Transverse colon (tissue), 4 donors: Measurements from ENCODE around the gene FGD5. TPM values are rescaled to one million over a fixed set of nuclear protein-coding genes. Genes with fewer than 3 reads are reported as not detected.

Source experiments
- DNase-seq: peaks from one replicate; pipeline ENCODE4 v3.0.0-alpha.2; 2019
- H3K27ac ChIP-seq, 4 donors: fragments of 200-600 bp; sonication (generic); 2 replicates each; pipeline ENCODE4 v1.5.1; 2016 to 2018; ENCODE audit warnings: inconsistent platforms in 4 of 4
- H3K27me3 ChIP-seq: fragments of 200-600 bp; sonication (generic); 2 replicates; pipeline ENCODE4 v1.5.1; 2017; ENCODE audit warnings: inconsistent platforms
- H3K36me3 ChIP-seq, 4 donors: fragments of 200-600 bp; sonication (generic); 2 replicates each; pipeline ENCODE4 v1.5.1; 2017 to 2019; ENCODE audit warnings: inconsistent platforms in 4 of 4
- H3K4me1 ChIP-seq, 4 donors: fragments of 200-600 bp; sonication (generic); 2 replicates each; pipeline ENCODE4 v1.5.1; 2017 to 2020; ENCODE audit warnings: inconsistent platforms in 4 of 4
- H3K4me3 ChIP-seq, 4 donors: fragments of 200-600 bp; sonication (generic); 1 replicate in 1 of 4; 2 replicates in 3 of 4; pipeline versions ENCODE4 v1.5.1 to v1.6.1; 2017 to 2019; ENCODE audit warnings: inconsistent platforms in 4 of 4
- H3K9me3 ChIP-seq, 2 donors: fragments of 200-600 bp; sonication (generic); 2 replicates each; pipeline ENCODE4 v1.5.1; 2017 to 2019; ENCODE audit warnings: inconsistent platforms in 2 of 2
- EP300 ChIP-seq: sonication (generic); formaldehyde crosslinking; IDR thresholded peaks from one replicate; pipeline ENCODE4 v1.6.1; 2017; ENCODE audit warnings: antibody characterized with exemption, low read depth
- POLR2A ChIP-seq: fragments of 450-650 bp; IDR thresholded peaks from one replicate; pipeline ENCODE4 v1.6.1; 2016; ENCODE audit warnings: antibody characterized with exemption, mild to moderate bottlenecking, moderate library complexity
- POLR2AphosphoS5 ChIP-seq, 3 donors: sonication (generic); formaldehyde crosslinking; IDR thresholded peaks; one replicate each; pipeline ENCODE4 v1.6.1; 2016; ENCODE audit warnings: antibody characterized with exemption in 3 of 3
- WGBS, 2 donors: methylation state at CpG; one replicate each; pipeline ENCODE4 v1.1.5; 2018; ENCODE audit warnings: low coverage in 1 of 2; 5-methylcytosine and 5-hydroxymethylcytosine counted together
- in situ Hi-C, 4 donors: fragments of 200-750 bp; cut with MboI; loops; one replicate each; pipeline versions ENCODE4 v1.15.0 to v1.15.1; 2017; ENCODE audit warnings: low sequenced_read_pairs in 3 of 4, low pct_ligation_motif_present in 1 of 4, low pct_unique_long_range_greater_than_20kb in 1 of 4
- intact Hi-C: fragments of 100-400 bp; cut with DNase I; formaldehyde crosslinking; loops from one replicate; pipeline ENCODE4 v1.15.1; 2023; ENCODE audit warnings: low total_unique reads
- total RNA-seq, 4 donors: library from RNA; depleted of rRNA; stranded (reverse); fragments of >200 nt; gene quantifications; one replicate each; pipeline ENCODE4 v1.1.0, GENCODE V29; 2016
- TF ChIP-seq, protein P1 (sequence below), 5 experiments: fragments of 200-600 bp in 3 of 5; fragments of 450-650 bp in 2 of 5; sonication (generic) in 3 of 5; IDR thresholded peaks; 1 replicate in 2 of 5; 2 replicates in 3 of 5; pipeline ENCODE4 v1.5.1; 2016 to 2017; ENCODE audit warnings: antibody characterized with exemption in 5 of 5, inconsistent platforms in 3 of 5, mild to moderate bottlenecking in 2 of 5, moderate library complexity in 1 of 5

Gene FGD5
- total RNA-seq, 4 donors from 2014 or later, result 5.6 to 15.9 (median 10.2) TPM

DNA sequence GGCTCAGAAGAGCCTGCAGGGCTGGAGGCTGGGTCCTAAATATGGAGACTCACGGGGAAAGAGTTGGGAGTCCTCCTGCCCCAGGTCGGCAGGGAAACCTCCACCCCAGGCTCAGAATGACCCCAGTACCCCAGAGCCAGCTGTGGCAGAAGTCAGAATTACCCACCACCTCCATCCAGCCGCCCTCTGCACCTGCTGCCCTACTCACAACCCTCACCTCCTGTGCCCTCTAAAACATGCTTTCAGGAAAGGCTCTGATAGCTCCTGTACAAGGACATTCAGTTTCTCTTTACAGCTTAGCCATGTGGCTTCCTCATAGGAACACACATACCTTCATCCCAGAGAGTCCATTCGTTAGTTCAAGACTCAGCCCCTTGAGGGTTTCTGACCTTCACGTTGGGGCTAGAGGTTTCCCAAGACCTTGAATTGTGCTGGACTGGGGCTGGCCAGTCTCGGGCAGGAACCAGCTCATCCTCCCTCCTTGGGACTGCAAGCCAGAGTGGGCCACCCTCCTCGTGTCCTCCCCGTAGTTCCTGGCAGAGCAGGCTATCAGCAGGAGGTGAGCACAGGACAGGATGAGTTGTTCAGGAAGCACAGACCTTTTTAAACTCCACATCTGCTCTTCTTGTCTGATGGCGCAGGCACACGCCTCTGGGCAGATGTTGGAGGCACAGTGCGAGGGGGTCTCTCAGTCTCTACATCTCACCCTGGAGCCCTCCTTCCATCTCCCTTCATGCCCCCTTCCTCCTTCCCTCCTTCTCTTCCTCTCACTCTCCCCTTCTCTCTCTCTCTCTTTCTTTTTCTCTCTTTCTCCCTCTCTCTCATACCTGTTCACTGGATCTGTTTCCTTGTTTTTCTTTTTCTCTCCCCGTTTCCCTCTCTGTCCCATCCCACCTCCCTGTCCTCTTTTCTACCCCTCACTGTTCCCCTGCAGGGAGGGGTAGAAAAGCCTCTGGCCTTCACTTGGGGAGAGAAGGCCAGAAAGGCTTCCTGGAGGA, 72.7 kb downstream of the FGD5 start:
- intact Hi-C loops, result no loop called here
- WGBS, 2 donors, result 78 to 93% methylated on average over 5 to 12 of the region's 12 CpGs
- H3K4me1 ChIP-seq, result no peaks in the 10 kb centered on the region
- TF ChIP-seq, protein P1, sequence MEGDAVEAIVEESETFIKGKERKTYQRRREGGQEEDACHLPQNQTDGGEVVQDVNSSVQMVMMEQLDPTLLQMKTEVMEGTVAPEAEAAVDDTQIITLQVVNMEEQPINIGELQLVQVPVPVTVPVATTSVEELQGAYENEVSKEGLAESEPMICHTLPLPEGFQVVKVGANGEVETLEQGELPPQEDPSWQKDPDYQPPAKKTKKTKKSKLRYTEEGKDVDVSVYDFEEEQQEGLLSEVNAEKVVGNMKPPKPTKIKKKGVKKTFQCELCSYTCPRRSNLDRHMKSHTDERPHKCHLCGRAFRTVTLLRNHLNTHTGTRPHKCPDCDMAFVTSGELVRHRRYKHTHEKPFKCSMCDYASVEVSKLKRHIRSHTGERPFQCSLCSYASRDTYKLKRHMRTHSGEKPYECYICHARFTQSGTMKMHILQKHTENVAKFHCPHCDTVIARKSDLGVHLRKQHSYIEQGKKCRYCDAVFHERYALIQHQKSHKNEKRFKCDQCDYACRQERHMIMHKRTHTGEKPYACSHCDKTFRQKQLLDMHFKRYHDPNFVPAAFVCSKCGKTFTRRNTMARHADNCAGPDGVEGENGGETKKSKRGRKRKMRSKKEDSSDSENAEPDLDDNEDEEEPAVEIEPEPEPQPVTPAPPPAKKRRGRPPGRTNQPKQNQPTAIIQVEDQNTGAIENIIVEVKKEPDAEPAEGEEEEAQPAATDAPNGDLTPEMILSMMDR (IDR thresholded peaks at IDR 0.05), result no peak
- TF ChIP-seq POLR2AphosphoS5 (IDR thresholded peaks at IDR 0.05), result no peak
- TF ChIP-seq EP300, result no peak
- TF ChIP-seq POLR2A, result no peak
- no peak overlapping the region for H3K27ac ChIP-seq
- H3K36me3 ChIP-seq, result no peaks in the 10 kb centered on the region
- no peak overlapping the region for H3K4me3 ChIP-seq
- no peaks in the 10 kb centered on the region for H3K27me3 ChIP-seq
- no peaks in the 10 kb centered on the region for H3K9me3 ChIP-seq
- in situ Hi-C loops, result no loop called here
- DNase-seq, result no peak

DNA sequence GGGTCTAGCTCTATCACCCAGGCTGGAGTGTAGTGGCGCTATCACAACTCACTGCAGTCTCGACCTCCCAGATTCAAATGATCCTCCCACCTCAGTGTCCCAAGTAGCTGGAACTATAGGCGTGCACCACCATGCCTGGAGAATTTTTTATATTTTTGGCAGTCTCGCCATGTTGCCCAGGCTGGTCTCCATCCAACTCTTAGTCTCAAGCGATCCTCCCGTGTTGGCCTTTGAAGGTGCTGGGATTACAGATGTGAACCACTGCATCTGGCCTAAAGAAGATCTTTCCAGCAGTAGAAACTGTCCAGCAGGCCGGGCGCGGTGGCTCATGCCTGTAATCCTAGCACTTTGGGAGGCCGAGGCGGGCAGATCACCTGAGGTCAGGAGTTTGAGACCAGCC, 73.5 kb downstream of the FGD5 start:
- Histone ChIP-seq H3K9me3 (no peaks in the 10 kb centered on the region), H3K4me3 (no peak overlapping the region), H3K27me3 (no peaks in the 10 kb centered on the region), H3K36me3 (no peaks in the 10 kb centered on the region), H3K4me1 (no peaks in the 10 kb centered on the region), H3K27ac (no peak overlapping the region)
- in situ Hi-C loops (no loop called here), intact Hi-C loops (no loop called here)
- 90 to 99% methylated on average over 2 to 11 of the region's 11 CpGs for WGBS, 2 donors
- DNase-seq, result no peak
- TF ChIP-seq EP300 (no peak), POLR2AphosphoS5 (IDR thresholded peaks at IDR 0.05) (no peak), POLR2A (no peak)
- TF ChIP-seq, protein P1 (IDR thresholded peaks at IDR 0.05), result no peak

DNA sequence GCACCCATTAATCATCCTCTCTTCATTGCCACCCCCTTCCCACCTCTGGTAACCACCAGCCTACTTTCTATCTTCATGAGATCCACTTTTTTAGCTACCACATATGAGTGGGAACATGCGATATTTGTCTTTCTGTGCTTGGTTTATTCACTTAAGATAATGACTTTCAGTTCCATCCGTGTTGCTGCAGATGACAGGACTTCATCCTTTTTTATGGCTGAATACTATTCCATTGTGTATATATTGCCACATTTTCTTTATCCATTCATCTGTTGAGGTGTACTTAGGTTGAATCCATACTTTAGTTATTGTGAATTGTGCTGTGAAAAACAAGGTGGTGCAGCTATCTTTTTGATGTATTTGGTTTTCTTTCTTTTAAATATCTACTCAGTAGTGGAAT, 75.3 kb downstream of the FGD5 start:
- H3K4me3 ChIP-seq, result no peak overlapping the region
- no peaks in the 10 kb centered on the region for H3K9me3 ChIP-seq
- H3K4me1 ChIP-seq, result no peaks in the 10 kb centered on the region
- 88 to 89% methylated on average over 2 of the region's 2 CpGs for WGBS, 2 donors
- intact Hi-C loops, result no loop called here
- DNase-seq, result no peak
- H3K27ac ChIP-seq, result no peak overlapping the region
- no peaks in the 10 kb centered on the region for H3K27me3 ChIP-seq
- TF ChIP-seq, protein P1 (IDR thresholded peaks at IDR 0.05), result no peak
- no peak for TF ChIP-seq EP300
- no peak for TF ChIP-seq POLR2A
- no peak for TF ChIP-seq POLR2AphosphoS5 (IDR thresholded peaks at IDR 0.05)
- H3K36me3 ChIP-seq, result no peaks in the 10 kb centered on the region
- in situ Hi-C loops, result no loop called here

DNA sequence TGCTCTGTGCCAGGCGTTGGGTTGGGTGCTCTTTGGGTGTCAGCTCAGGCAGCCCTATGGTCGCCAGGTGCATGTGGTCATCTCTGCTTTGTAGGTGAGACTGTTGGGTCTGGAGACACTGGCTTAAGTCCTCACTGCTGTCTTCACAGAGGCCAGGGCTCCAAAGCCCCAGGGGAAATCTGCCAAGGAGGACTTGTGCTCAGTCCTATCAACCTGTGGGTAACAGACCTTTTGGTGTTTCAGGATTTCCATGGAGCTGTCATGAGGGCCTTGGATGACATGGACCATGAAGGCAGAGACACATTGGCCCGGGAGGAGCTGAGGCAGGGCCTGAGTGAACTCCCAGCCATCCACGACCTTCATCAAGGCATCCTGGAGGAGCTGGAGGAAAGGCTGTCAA, 78.5 kb downstream of the FGD5 start:
- WGBS, 2 donors, result 64 to 78% methylated on average over 2 to 4 of the region's 4 CpGs
- H3K4me1 ChIP-seq, result no peaks in the 10 kb centered on the region
- H3K27ac ChIP-seq, result no peak overlapping the region
- H3K27me3 ChIP-seq, result no peaks in the 10 kb centered on the region
- DNase-seq, result no peak
- in situ Hi-C loops, result no loop called here
- TF ChIP-seq POLR2A (no peak), EP300 (no peak), POLR2AphosphoS5 (IDR thresholded peaks at IDR 0.05) (no peak)
- TF ChIP-seq, protein P1 (IDR thresholded peaks at IDR 0.05), result no peak
- no peak overlapping the region for H3K4me3 ChIP-seq
- intact Hi-C loops, result no loop called here
- no peaks in the 10 kb centered on the region for H3K9me3 ChIP-seq
- no peaks in the 10 kb centered on the region for H3K36me3 ChIP-seq
